GM23248 (cell line): Measurements from ENCODE around the gene NUDT22. TPM values are rescaled to one million over a fixed set of nuclear protein-coding genes. Genes with fewer than 3 reads are reported as not detected.

Experiments
- DNase-seq: peaks from one replicate; pipeline ENCODE4 v3.0.0-alpha.2; 2015
- H2AFZ ChIP-seq: fragments of 200-600 bp; sonication (generic); 2 replicates; pipeline ENCODE4 v1.6.1; 2016; ENCODE audit warnings: antibody characterized with exemption
- H3F3A ChIP-seq: fragments of 200-600 bp; sonication (generic); 2 replicates; pipeline ENCODE4 v1.6.1; 2016; ENCODE audit warnings: mild to moderate bottlenecking, antibody characterized with exemption, mixed run types; ENCODE audit not compliant: insufficient read depth
- H3K27ac ChIP-seq: fragments of 200-600 bp; sonication (generic); 2 replicates; pipeline ENCODE4 v1.5.1; 2016; ENCODE audit warnings: mild to moderate bottlenecking
- H3K27me3 ChIP-seq: fragments of 200-600 bp; sonication (generic); replicated peaks from 2 replicates; pipeline ENCODE4 v1.6.1; 2016; ENCODE audit warnings: mild to moderate bottlenecking; ENCODE audit not compliant: insufficient read depth
- H3K36me3 ChIP-seq: fragments of 200-600 bp; sonication (generic); 2 replicates; pipeline ENCODE4 v1.6.1; 2016; ENCODE audit warnings: low read depth, mild to moderate bottlenecking
- H3K4me1 ChIP-seq: fragments of 200-600 bp; sonication (generic); 2 replicates; pipeline ENCODE4 v1.6.1; 2016; ENCODE audit warnings: mild to moderate bottlenecking; ENCODE audit not compliant: insufficient read depth
- H3K4me2 ChIP-seq: fragments of 200-600 bp; sonication (generic); one replicate; pipeline ENCODE4 v1.6.1; 2016; ENCODE audit warnings: mild to moderate bottlenecking; ENCODE audit not compliant: unreplicated experiment
- H3K4me3 ChIP-seq: fragments of 200-600 bp; sonication (generic); 2 replicates; pipeline ENCODE4 v1.5.1; 2016; ENCODE audit warnings: mild to moderate bottlenecking
- H3K79me2 ChIP-seq: fragments of 200-600 bp; sonication (generic); 2 replicates; pipeline ENCODE4 v1.6.1; 2016; ENCODE audit warnings: mild to moderate bottlenecking; ENCODE audit not compliant: insufficient read depth
- H3K9ac ChIP-seq: fragments of 200-600 bp; sonication (generic); 2 replicates; pipeline ENCODE4 v1.6.1; 2016; ENCODE audit warnings: mild to moderate bottlenecking
- H3K9me2 ChIP-seq: fragments of 200-600 bp; sonication (generic); 2 replicates; pipeline ENCODE4 v1.6.1; 2016; ENCODE audit warnings: mixed run types, mild to moderate bottlenecking, moderate library complexity; ENCODE audit not compliant: insufficient read depth
- H3K9me3 ChIP-seq: fragments of 200-600 bp; sonication (generic); one replicate; pipeline ENCODE4 v1.6.1; 2017; ENCODE audit warnings: low read depth
- H4K20me1 ChIP-seq: fragments of 200-600 bp; sonication (generic); 2 replicates; pipeline ENCODE4 v1.6.0; 2016; ENCODE audit not compliant: insufficient read depth
- EZH2 ChIP-seq: fragments of 200-600 bp; sonication (generic); IDR thresholded peaks from 2 replicates; pipeline ENCODE4 v1.6.1; 2018; ENCODE audit warnings: antibody characterized with exemption, mild to moderate bottlenecking; ENCODE audit not compliant: insufficient read depth, poor library complexity, severe bottlenecking
- EZH2phosphoT487 ChIP-seq: fragments of 200-600 bp; sonication (generic); IDR thresholded peaks from 2 replicates; pipeline ENCODE4 v1.6.1; 2018; ENCODE audit warnings: antibody characterized with exemption, moderate library complexity, mild to moderate bottlenecking, low read depth; ENCODE audit not compliant: insufficient read depth
- WGBS, 2 experiments: methylation state at CpG; one replicate each; pipeline ENCODE4 v1.1.6; 2015 to 2017; ENCODE audit warnings: low lambda C conversion rate in 2 of 2, low coverage in 1 of 2; ENCODE audit errors: missing lambda C conversion rate in 2 of 2; 5-methylcytosine and 5-hydroxymethylcytosine counted together
- in situ Hi-C: fragments of 300-500 bp; cut with MboI; formaldehyde crosslinking; loops from 2 replicates; pipeline ENCODE4 v1.15.0; 2020
- polyA plus RNA-seq: library from polyadenylated mRNA; unstranded; fragments of >200 nt; fragmentation: Nextera tagmentation; extraction: Ambion mirVana; gene quantifications from 2 replicates; pipeline ENCODE4 v1.2.1, GENCODE V29; 2016
- total RNA-seq: library from RNA; depleted of rRNA; stranded (reverse); fragments of >200 nt; shearing (Covaris generic); gene quantifications from 2 replicates; pipeline ENCODE4 v1.2.3, GENCODE V29; 2014

NUDT22 gene
- total and polyA plus RNA-seq, 2 experiments from 2014 or later, result 74.5 to 97.9 TPM

GRCh38 chr11:64231546-64231945 lies 5.5 kb downstream of the NUDT22 start:
- Histone ChIP-seq H3K27ac (no peak overlapping the region), H3K9ac (no peak overlapping the region), H3K9me3 (no peaks in the 10 kb centered on the region), H2AFZ (no peak overlapping the region), H4K20me1 (no peaks in the 10 kb centered on the region), H3K79me2 (peaks cover 33% of the 10 kb centered on the region), H3K4me1 (peaks cover 6% of the 10 kb centered on the region; the same call in 1 of the 2 replicates), H3K9me2 (no peaks in the 10 kb centered on the region), H3F3A (peaks cover 6% of the 10 kb centered on the region; the same call in 1 of the 2 replicates), H3K4me3 (no peak overlapping the region), H3K36me3 (no peaks in the 10 kb centered on the region), H3K27me3 (no peaks in the 10 kb centered on the region), H3K4me2 (peak overlapping the region; percentile 82)
- in situ Hi-C loops, result no loop called here
- TF ChIP-seq EZH2phosphoT487 (no peak), EZH2 (no peak)
- no peak for DNase-seq
- 91 to 94% methylated on average over 6 to 7 of the region's 7 CpGs for WGBS, 2 experiments

GRCh38 chr11:64232182-64232966 lies 6.3 kb downstream of the NUDT22 start:
- in situ Hi-C loops, result no loop called here

GRCh38 chr11:64232967-64233315 lies 6.9 kb downstream of the NUDT22 start:
- no peak overlapping the region for H3K4me2 ChIP-seq
- H3K9me3 ChIP-seq, result no peaks in the 10 kb centered on the region
- in situ Hi-C loops, result no loop called here
- H3K9ac ChIP-seq, result no peak overlapping the region
- H4K20me1 ChIP-seq, result no peaks in the 10 kb centered on the region
- no peak overlapping the region for H3K27ac ChIP-seq
- WGBS, 2 experiments, result 64 to 71% methylated on average over 8 of the region's 8 CpGs
- no peaks in the 10 kb centered on the region for H3K27me3 ChIP-seq
- no peak for DNase-seq
- H3K4me1 ChIP-seq, result no peaks in the 10 kb centered on the region
- H2AFZ ChIP-seq, result no peak overlapping the region
- peaks cover 6% of the 10 kb centered on the region; the same call in 1 of the 2 replicates for H3F3A ChIP-seq
- H3K4me3 ChIP-seq, result no peak overlapping the region
- H3K9me2 ChIP-seq, result no peaks in the 10 kb centered on the region
- H3K36me3 ChIP-seq, result no peaks in the 10 kb centered on the region
- TF ChIP-seq EZH2 (no peak), EZH2phosphoT487 (no peak)
- peaks cover 19% of the 10 kb centered on the region for H3K79me2 ChIP-seq

More at GRCh38 chr11:64232182-64232966, 6.3 kb downstream of the NUDT22 start:
- no peak overlapping the region for H2AFZ ChIP-seq
- H3F3A ChIP-seq, result peaks cover 6% of the 10 kb centered on the region; the same call in 1 of the 2 replicates
- no peaks in the 10 kb centered on the region for H3K27me3 ChIP-seq
- H3K4me1 ChIP-seq, result peaks cover under 1% of the 10 kb centered on the region; the same call in 1 of the 2 replicates
- H3K9me3 ChIP-seq, result no peaks in the 10 kb centered on the region
- 81 to 88% methylated on average over 15 of the region's 15 CpGs for WGBS, 2 experiments
- H3K4me3 ChIP-seq, result no peak overlapping the region
- no peaks in the 10 kb centered on the region for H3K36me3 ChIP-seq
- no peaks in the 10 kb centered on the region for H3K9me2 ChIP-seq
- no peaks in the 10 kb centered on the region for H4K20me1 ChIP-seq
- H3K4me2 ChIP-seq, result no peak overlapping the region
- no peak for DNase-seq
- H3K9ac ChIP-seq, result no peak overlapping the region
- no peak overlapping the region for H3K27ac ChIP-seq
- no peak for TF ChIP-seq EZH2
- no peak for TF ChIP-seq EZH2phosphoT487
- H3K79me2 ChIP-seq, result peaks cover 25% of the 10 kb centered on the region

- Histone ChIP-seq H4K20me1 (no peaks in the 10 kb centered on the region), H3K36me3 (no peaks in the 10 kb centered on the region), H3K27ac (no peak within 1 kb of the TSS), H2AFZ (peak within 1 kb of the TSS; percentile 65; the same call in 1 of the 2 replicates), H3K4me1 (no peaks in the 10 kb centered on the region), H3F3A (peaks cover 3% of the 10 kb centered on the region; the same call in 1 of the 2 replicates), H3K4me2 (peak within 1 kb of the TSS; percentile 80), H3K79me2 (0 out of 2 replicates have a peak, but pooled peaks cover 15% of the 10 kb centered on the region), H3K9me3 (no peaks in the 10 kb centered on the region), H3K9me2 (no peaks in the 10 kb centered on the region), H3K4me3 (peak within 1 kb of the TSS; percentile 82), H3K9ac (peak within 1 kb of the TSS; percentile 63), H3K27me3 (no peaks in the 10 kb centered on the region)
- in situ Hi-C loops, result no loop called here
- no peak for TF ChIP-seq EZH2phosphoT487
- TF ChIP-seq EZH2, result no peak
- WGBS, 2 experiments, result 4 to 7% methylated on average over 32 to 51 of the region's 62 CpGs
- DNase-seq, result peak; percentile 59
Measured at GRCh38 chr11:64233913-64234586, 8.0 kb downstream of the NUDT22 start, which contains the start of gene VEGFB. TSS of gene VEGFB (plus strand) at chr11:64234584. CDS start at chr11:64234834, 250 bp downstream.
